ENCODE data around the gene POU2F2.
A peak's percentile ranks its signal among the peaks of the same experiment; 100 is the strongest.

POU2F2 gene

DNA sequence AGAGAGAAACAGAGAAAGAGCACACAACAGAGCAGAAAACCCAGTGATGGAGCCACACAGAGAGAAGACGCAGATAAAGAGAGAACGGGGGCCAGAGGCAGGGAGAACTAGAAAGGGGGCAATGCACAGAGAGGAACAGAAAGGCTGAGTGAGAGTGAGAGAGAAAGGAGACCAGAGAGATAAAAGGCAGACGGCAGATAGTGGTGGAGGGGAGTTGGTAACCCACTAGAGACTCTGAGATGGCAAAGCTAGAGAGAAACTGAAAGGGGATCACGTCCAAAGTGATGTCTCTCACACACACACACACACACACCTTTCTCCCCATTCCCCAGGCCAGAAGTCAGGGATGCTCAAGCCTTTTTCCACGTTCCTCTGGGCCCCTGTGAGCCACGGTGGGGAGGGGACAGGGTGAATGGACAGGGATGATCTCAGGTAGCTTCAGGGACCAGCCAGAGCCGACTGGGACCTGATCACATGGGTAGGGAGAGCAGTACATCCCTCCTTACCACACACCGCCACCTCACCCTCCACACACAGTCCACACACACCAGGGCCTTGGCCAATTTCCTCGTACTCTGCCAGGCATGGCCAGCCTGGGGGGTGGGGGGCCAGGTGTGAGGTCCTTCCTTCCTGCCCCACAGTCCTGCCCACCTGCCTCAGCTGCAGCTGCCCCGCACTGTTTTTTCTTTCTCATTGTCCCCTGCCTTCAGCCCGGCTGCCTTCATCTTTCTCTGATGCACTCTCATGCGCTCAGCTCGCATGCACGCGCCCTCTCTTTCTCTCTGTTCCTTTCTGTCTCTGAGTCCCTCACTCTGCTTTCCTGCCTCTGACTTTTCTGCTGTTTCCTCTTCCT lies 22.5 kb upstream of the POU2F2 start:
- no peak for DNase-seq

DNA sequence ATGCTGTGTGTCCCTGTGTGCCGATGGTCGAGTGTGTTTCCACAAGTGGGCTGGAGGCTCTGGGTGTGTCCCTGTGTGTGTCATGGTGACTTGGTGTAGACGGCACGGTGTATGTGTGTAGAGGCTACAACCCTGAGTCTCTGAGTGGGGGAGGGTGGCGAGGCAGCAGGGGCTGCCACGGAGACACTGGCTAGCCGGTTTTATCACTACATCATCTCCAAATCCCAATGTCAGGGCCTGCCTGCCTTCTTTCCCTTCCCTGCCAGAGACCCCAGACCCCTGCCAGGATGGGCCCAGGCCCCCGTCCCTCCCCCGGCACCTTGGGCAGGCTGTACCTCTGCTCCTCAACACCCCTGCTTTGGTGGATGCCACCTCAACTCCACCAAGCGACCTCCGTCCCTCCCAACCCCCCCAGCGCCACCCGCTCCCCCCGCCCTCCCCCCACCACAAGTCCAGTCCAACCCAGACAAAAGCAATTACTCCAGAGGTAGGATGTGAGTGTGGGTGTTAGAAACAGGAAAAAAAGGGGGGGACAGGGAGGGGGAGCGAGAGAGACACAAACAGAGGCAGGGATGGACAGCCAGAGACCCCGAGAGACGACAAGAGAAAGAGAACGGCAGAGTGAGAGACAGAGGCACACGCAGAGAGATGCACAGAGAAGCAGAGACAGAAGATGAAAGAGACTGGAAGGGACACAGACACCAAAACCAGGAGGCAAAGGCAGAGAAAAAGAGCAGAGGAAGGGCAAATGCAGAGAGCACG lies 21.6 kb upstream of the POU2F2 start:
- no peak for DNase-seq

DNA sequence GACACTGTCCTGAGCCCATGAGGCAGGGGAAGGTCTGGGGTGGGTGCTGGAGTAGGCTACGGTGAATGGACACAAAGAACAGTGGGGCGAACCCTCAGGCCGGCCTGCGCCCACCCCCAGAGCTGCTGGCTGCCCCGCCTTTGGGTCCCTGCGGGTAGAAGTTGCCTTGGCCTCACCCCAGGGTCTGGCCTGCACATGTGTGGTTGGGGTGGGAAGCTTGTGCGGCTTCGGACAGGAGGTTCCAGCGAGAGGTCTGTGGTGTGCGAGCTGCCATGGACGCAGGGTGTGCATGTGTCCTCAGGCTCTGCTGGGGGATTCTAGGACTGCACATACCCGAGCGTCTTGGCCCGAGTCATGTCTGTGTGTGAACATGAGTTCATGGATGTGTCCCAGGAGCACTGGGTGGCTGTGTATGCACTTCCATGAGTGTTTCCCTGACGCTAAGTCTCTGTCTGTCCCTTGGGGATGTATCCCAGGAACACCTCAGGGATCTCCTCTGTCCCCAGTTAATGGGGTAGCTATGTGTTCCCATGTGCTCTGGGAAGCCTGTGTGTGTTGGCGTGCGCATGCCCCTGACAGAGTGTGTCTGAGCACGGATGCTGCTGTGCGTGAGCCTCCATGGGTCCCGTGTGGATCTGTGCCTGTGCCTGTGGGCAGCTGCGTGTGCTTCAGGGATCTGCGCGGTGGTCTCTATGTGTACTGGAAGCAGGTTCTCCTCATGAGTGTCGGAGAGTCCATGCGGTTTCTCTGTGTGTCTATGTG lies 20.8 kb upstream of the POU2F2 start:
- DNase-seq = no peak

DNA sequence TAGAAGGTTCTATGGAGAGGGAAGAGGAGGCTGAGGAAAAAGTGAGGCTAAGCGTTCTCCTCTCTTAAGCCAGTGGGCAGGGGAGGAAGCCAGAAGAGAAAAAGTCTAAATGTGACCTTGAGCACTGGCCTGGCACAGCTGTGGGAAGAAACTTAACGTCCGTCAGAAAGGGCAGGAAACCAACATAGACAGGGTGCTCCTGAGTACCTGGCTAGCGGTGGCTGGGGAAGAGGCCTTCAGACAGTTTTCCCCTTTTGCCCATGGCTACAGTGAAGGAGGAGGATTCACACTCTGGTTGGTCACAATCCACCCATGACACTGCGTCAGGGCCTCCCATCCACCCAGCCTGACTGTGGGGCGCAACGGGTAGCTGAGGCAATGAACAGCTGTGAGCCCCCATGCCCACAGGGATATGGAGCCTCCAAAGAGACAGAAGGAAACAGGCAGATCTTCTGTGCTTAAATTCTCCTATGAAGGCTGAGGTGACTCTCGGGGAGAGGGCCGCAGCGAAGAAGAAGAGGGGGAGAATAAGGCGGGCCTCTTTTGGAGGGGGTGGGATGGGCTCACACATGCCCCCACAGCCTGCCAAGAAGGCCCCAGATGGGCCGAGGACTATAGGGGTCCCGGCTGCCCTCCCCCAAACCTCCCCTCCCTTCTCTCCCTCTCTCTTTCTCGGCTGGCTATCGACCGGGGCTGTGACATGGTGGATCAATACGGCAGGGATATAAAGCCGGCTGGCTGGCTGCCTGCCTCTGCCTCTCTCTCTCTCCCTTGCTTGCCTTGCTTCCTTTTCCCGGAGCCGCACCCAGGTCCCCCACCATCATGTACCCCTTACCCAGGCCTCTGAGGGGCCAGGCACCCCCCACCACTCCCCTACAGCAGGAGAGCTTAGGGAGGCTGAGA lies 19.8 kb upstream of the POU2F2 start:
- no peak for DNase-seq

DNA sequence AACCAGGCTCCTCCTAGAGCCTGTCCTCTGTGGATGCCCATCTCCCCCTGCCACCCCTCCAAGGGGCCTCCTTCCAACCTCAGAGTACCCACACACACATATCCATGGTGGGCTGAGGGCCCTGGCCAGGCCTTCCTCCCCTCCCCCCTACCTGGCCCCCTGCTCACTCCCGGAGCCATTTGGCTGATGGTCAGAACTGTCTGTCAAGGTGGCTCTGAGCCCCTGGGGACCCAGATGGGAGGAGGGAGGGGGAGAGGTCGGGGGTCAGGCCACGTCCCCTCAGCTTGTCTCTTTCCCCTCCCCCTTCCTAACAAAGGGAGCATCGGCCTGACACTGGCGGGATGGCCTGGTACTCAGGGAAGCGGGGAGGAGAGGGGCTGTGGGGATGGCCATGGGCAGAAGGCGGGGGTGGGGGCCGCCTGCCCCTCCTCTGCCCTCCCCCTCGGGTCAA lies 18.7 kb upstream of the POU2F2 start:
- DNase-seq = no peak

DNA sequence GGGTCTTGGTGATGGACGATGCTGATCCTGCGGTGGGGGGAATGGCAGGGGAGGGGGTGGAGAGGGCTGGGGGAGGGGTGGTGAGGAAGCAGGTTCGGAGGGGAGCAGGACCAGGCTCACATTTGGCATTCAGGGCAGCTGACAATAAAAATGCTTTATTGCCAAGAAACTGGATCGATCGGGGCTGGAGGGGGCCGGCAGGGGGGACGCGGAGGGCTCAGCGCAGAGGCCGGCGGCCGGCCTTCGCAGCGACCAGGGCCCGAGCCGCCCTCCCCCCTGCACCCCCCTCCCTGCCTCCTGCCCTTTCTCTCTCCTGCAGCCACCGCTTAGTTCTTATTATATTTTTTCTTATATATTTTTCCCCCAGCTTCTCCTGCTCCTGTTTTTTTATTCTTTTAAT lies 18.1 kb upstream of the POU2F2 start:
- DNase-seq = no peak

DNA sequence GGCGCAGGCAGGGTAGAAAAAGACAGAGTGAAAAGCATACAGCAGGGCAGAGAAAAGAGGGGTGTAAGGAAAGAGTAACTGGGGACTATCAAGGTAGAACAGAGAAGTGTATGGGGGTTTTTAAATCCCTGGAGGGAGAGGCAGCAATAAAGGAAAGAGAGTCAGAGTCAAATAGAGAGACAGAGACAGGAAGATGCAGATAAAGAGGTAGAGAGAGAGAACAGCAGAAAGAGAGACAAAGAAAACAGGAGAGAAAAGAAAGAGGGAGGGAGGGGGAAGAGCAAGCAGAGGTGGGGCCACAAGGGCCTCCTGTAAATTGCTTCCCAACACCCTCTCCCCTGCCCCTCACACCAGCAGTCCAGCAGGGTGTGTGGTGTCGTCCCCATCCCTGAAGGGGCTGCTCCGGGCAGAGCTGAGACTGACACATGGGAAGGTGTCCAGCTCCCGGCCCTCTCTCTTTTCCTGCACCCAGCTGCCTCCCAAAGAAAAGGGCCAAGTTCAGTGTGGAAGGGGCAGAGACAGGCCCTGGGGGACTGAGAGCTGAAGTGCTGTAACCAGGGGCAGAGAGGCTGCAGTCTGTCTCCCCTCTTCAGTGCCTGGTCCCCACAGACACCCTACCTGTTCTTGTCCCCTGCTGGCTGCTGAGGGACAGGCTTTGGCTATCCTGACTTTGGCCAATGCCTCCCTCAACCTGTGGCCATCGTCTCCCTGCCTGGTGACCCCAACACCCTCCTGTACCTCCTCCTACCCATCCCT lies 17.4 kb upstream of the POU2F2 start:
- DNase-seq = no peak

DNA sequence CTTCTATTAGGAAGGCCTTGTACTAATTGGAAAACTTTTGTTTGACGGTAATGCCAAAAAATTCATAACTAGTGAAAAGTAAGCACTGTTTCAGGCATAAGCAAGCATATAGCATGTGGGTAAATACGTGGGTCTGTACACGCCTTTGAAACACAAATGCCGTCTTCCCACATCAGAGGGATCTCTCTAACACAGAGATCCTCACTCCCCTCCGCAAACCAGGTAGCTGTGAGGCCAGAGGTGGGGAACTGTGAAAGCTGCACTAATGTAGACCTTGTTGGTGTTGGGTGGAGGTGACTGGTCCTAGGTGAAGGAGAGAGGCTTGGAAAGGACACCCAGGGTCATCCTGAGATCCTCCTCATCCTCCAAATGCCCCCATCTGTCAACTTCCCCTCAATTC lies 16.0 kb upstream of the POU2F2 start:
- no peak for DNase-seq

DNA sequence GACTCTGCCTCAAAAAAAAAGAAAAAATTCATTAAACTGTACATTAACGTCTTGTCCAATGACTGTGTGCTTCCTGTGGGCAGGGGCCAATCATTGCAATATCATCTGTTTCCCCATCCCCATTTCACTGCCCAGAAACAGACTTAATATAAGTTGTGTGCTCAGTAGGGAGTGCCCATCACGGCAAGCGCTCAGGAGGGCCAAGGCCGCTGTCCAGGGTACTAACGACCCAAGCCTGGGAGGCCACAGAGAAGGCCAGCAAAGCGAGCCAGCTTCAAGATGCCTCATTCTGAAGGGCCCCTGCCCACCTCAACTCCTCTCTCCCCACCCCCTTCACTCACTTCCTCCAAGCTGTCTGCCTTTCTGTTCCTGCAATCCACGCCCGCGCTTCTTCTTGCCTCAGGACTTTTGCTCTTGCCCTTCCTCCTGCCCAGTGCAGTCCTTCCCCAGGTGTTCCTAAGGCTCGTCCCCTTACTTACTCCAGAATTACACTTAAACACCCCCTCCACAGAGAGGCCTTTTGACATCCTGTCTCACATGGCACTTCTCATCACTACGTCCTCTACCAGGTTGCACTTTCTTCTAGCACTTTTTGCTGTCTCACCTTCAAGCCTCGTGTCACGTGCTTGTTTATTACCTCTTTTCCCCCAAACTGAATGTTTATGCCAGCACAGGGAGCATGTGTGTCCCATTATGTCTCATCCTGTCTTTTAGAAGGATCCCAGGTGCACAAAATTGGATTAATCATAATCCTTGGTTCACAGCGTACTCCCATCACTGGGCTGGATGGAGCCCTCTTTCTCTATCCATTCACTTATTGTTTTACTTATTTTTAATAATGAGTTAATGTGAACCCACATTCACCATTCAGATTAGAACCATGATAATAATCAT lies 11.3 kb upstream of the POU2F2 start:
- no peak for DNase-seq

DNA sequence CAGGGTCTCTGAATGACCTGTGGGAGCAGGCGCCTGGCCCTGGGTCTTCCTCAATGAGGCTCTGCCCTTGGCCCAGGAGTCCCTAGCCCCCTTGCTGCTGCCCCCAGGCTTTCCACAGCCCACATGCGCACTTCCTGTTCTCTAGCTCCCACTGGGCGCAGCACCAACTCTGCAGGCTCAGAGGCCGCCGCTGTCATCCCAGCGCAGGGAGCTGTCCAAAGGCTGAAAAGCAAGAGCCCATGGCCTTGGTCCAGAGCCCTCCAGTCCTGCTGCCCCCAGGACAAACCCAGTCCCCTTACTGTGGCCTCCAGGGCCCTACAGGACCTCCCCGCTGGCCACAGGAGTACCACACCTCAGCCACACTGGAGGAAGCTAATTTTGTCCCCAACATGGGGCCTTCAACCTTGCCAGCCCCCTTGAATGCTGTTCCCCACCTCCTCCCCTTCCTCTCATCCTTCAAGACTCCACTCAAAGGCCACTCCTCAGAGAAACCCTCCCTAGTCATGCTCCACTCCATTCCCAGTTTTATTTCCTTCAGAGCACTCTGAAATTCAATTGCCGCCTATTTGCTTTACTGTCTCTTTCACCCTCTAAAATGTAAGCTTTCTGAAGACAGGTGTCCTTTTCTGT lies 8.0 kb upstream of the POU2F2 start:
- no peak for DNase-seq

DNA sequence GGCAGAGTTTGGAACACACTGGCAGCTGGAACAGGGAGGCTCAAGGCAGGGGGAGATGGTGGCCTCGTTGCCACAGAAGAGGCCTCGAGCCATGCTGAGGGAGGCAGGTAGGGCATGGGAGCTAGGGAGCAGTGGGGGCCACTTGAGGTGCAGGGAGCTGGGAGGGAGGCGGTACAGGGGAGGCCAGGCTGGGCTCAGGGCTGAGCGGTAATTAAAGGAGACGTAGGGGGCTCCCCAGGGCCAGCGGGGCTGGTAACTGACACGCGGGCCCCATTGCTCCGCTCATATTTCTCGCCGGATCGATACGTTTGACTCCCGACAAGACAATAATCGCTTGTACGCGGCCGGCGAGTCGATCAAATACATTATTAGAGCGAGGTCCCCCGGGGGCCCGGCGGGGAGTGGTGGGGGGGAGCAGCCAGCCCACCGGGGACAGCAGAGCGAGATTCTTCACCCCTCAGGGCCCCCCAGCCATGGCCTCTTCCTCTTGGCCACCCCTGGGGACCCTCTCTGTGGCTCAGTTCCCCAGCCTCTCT lies 2.4 kb upstream of the POU2F2 start:
- DNase-seq = no peak

DNA sequence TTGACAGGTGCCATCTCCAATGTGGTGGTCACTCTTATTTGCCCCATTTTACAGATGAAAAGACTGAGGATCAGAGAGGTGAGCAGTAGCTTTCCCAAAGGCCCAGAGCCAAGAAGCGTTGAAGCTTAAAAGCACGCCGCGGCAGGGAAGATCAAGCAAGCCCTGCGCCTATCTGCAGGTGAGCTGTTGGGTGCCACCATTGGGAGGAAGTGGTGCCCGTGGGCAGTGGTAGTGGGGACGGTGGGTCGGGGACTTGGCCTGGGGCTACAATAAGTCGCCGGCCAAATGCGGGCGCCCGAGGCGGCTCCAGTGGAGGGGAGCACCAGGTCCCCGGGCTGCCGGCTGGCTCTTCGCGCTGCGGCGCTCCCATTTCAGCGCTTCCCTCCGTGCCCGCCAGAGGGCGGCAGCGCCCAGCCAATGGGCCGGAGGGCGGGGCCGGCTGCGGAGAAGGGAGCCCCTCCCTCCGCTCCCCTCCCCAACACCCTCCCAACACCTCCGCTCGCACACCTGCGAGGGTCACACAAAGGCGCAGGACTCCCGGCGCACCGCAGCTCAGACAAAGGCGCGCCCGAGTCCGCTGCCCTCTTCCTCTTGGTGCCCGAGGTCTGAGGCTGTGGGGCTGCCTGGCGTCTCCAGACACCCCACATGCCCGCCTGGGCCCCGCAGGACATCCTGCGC lies 744 bp upstream of the POU2F2 start:
- DNase-seq = peak; percentile 96

DNA sequence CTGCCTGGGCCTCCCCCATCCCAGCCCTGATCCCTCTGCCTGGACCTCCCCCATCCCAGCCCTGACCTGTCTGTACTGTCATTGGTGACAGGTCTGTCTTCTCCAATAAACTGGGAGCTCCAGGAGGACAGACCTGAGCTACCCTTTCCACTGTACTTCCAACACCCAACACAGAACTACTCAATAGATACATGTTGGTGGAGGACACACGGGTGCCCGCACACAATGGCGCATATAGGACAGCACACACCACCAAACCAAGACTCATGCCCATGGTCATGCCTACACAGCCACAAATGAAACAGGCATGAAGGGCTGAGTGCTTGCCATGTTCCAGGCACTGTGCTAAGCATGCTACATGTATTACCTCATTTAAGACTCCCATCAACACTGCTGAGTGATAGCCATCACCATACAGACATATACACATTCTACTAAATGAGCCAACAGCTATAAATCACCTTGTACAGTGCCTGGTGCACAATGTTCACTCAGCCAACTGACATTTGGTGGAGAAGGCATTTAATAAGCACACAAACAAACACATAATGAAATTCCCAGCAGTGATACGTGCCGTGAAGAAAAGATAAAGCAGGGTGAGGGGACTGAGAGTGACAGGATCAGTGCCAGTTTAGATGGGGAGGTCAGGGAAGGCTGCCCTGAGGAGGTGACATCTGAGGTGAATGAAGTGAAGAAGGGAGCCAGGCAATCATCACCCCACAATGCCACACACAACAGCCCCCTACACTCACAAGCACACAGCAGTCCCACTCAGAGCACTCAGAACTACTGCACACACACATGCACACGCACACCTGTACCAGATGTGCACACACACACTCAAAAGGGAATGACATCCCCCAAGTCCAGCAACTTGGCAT lies 857 bp downstream of the POU2F2 start:
- no peak for DNase-seq

DNA sequence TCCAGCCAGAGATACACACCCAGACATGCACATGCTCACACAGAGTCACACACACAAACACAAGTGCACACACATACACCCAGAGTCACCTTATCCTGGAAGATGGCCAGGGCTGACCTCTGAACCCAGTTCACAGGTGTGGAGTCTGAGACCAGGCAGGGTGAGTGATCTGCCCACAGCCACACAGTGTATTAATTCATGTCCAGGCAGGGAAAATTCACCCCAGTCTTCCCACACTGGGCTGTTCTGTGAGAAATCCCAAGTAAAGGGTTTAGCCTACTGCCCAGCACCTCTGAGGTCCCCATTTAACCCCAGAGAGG lies 2.0 kb downstream of the POU2F2 start:
- DNase-seq = no peak

DNA sequence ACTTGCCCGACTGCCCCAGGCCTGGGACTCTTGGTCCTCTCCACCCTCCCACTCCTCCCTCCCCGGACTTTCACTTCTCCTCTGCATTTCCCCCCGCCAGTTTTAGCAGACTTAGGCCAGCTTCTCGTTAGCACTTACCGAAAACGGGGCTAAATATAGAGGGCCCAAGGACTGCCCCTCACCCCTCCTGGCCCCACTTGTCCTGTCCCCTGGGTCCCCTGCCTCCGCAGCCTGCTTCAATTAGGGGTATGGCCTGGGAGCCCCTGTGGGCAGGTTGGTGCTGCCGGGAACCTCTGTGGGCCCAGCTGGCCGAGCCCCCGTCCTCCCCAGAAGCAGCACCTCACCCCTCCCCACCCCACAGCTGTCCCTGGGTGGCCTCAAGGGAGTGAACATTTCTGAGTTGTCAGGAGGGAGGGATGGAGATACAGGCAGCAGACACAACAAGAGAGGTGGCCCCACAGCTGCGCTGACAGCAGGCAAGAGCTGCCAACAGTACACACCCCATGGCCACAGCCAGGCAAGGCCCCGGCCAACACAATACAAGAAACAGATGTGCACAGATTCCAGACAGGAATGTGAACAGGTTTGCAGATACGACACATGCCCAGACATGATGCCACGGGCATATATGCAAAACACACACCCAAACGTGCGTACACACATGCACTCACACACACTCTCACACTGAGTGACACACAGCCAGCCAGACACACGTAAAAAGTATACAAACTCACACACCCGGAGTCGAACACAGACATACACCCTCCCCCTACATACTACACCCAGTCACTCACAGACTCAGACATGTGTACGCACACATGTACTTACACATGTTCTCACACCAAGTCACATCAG lies 2.6 kb downstream of the POU2F2 start:
- no peak for DNase-seq

DNA sequence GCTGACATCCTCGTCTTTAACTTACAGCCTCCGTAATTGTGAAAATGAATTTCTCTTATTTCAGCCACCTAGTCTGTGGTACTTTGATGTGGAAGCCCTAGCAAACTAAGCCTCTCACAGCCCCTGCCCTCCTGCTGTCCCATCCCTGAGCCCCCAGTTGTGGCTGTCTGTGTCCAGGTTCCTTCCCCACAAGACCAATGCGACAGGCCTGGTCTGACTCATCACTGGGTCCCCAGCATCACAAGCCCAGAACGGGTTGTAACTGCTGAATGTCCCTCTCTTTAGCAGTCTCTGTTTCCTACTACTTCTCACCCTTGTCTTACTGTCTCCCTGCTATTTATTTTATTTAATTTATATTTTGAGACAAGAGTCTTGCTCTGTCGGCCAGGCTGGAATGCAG lies 5.7 kb downstream of the POU2F2 start:
- DNase-seq = no peak

DNA sequence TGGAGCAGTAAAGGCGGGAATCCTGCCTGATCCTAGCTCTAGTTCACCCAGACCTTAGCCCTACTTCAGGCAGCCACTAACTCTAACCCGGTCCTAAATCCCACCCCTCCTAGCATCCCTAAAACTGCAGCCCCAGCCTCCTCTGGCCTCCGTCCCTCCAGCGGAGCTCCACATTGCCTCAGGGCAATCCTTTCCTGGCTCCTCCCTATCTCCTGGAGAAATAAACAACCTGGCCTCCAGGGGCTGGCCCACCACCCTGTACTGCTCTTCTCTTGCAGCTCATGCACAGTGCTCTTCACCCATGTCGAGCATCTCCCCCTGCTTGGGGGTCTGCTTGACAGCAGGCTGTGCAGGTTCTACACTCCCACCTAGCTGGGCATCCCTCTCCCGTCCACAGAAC lies 6.7 kb downstream of the POU2F2 start:
- no peak for DNase-seq
